CD1c-positive myeloid dendritic cell (primary cell): ENCODE data around the gene CA14.
"Not testable (repeated sequence)": the region's sequence is repeated elsewhere in the genome, so short reads cannot be mapped to it uniquely, and the experiment has no call there.

Experiments
- DNase-seq: peaks from one replicate; pipeline ENCODE4 v3.0.0-alpha.2; 2016; ENCODE audit errors: extremely low spot score

The CA14 gene

GRCh38 chr1:150235852-150236613, 21.5 kb upstream of the CA14 start, which contains the start of gene ANP32E:
Gene ANP32E, minus strand, starts transcription at chr1:150236112. Its CDS starts 326 bp downstream, at chr1:150235786.
- peak; percentile 96 for DNase-seq

GRCh38 chr1:150236614-150237100, 20.9 kb upstream of the CA14 start:
- DNase-seq: no peak

GRCh38 chr1:150237176-150237575, 20.4 kb upstream of the CA14 start:
- DNase-seq: not testable (repeated sequence)

GRCh38 chr1:150237746-150238145, 19.8 kb upstream of the CA14 start:
- no peak for DNase-seq

GRCh38 chr1:150243003-150243402, 14.6 kb upstream of the CA14 start:
- DNase-seq: no peak

GRCh38 chr1:150249936-150250335, 7.6 kb upstream of the CA14 start:
- DNase-seq: no peak

GRCh38 chr1:150256198-150256553, 1.4 kb upstream of the CA14 start:
- no peak for DNase-seq

- peak; percentile 38 for DNase-seq
Measured at GRCh38 chr1:150256554-150257341, 826 bp upstream of the CA14 start.

- no peak for DNase-seq
Measured at GRCh38 chr1:150259217-150259616, 1.6 kb downstream of the CA14 start.

GRCh38 chr1:150259758-150260669, 2.4 kb downstream of the CA14 start:
- DNase-seq: no peak

GRCh38 chr1:150261367-150261766, 3.8 kb downstream of the CA14 start:
- DNase-seq: no peak

GRCh38 chr1:150262388-150263320, 5.1 kb downstream of the CA14 start:
- no peak for DNase-seq

- DNase-seq: no peak
Measured at GRCh38 chr1:150263549-150263948, 6.0 kb downstream of the CA14 start.

- no peak for DNase-seq
Measured at GRCh38 chr1:150267896-150268295, 10.3 kb downstream of the CA14 start.

GRCh38 chr1:150268340-150268704, 10.7 kb downstream of the CA14 start:
- DNase-seq: peak; percentile 50

GRCh38 chr1:150268705-150269403, 11.3 kb downstream of the CA14 start, which contains the start of gene APH1A:
Gene APH1A, minus strand, starts transcription at chr1:150269016. Its CDS starts 206 bp downstream, at chr1:150268810.
- peak; percentile 97 for DNase-seq

GRCh38 chr1:150269451-150269850, 11.9 kb downstream of the CA14 start:
- peak; percentile 65 for DNase-seq

- DNase-seq: peak; percentile 16
Measured at GRCh38 chr1:150271291-150271959, 13.9 kb downstream of the CA14 start.

- DNase-seq: peak; percentile 74
Measured at GRCh38 chr1:150273311-150273710, 15.7 kb downstream of the CA14 start.
